ENCODE data around the gene PLCB1.
A peak's percentile ranks its signal among the peaks of the same experiment; 100 is the strongest.

PLCB1 gene

DNA sequence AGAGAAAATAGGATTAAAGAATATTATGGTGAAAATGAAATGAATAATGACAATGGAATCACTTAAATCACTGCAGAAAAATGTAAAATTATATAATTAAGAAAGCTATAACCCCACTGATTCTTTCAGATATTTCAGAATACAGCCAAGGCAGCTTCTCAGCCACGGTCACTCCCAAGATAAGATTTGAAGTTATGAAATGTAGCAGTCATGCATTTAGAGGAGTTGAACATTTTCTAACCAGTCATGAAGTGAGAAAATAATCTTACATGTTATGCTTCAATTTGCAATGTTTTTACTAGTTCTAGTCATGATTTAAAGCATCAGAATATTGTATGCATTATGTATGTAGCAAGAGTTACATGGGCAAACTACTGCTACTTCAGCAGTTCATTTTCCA, 13.3 kb upstream of the PLCB1 start:
- H3K4me3 ChIP-seq (ENCODE audit: low read depth, low read length), result no peak overlapping the region
- no peak for DNase-seq (ENCODE audit: low read depth)
- TF ChIP-seq, protein P1, sequence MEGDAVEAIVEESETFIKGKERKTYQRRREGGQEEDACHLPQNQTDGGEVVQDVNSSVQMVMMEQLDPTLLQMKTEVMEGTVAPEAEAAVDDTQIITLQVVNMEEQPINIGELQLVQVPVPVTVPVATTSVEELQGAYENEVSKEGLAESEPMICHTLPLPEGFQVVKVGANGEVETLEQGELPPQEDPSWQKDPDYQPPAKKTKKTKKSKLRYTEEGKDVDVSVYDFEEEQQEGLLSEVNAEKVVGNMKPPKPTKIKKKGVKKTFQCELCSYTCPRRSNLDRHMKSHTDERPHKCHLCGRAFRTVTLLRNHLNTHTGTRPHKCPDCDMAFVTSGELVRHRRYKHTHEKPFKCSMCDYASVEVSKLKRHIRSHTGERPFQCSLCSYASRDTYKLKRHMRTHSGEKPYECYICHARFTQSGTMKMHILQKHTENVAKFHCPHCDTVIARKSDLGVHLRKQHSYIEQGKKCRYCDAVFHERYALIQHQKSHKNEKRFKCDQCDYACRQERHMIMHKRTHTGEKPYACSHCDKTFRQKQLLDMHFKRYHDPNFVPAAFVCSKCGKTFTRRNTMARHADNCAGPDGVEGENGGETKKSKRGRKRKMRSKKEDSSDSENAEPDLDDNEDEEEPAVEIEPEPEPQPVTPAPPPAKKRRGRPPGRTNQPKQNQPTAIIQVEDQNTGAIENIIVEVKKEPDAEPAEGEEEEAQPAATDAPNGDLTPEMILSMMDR (IDR thresholded peaks at IDR 0.05; ENCODE audit: low read depth, low read length, missing control alignments), result no peak

DNA sequence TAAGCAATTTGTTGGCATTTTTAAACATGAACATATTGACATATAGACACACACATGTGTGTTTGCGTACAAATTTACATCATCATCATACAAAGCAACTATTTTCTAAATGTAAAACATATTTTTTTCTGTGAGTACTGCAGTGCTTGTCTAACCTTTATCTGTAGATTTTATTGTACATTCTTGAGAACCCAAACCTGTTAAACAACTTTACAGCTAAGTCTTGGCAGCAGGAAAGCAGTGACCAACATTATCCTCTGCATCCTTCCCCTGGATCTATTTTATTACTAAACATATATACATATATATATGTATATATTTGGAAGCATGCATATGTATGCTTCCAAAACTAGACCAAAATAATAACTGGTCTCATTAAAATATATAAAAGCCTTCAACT, 10.4 kb upstream of the PLCB1 start:
- no peak for DNase-seq (ENCODE audit: low read depth)
- H3K4me3 ChIP-seq (ENCODE audit: low read depth, low read length), result no peak overlapping the region
- TF ChIP-seq, protein P1 (IDR thresholded peaks at IDR 0.05; ENCODE audit: low read depth, low read length, missing control alignments), result no peak

DNA sequence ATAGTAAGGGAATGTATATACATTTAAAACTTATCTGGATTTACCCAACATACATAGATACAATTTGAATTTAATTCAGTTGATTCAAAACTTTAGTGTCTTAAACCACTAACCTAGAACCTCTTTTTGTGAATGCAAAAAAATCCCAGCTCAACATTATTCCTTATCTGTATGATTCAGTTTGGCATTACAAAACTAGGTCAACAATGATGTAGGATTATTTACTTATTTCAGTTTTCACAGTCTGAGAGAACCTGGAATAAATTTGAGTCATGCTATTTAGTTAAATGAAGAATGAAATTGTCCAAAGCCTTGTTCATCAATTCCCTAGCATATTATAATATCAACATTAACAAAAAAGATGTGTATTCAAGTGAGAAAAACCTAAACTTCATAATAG, 7.4 kb upstream of the PLCB1 start:
- H3K4me3 ChIP-seq (ENCODE audit: low read depth, low read length), result no peak overlapping the region
- no peak for DNase-seq (ENCODE audit: low read depth)
- TF ChIP-seq, protein P1 (IDR thresholded peaks at IDR 0.05; ENCODE audit: low read depth, low read length, missing control alignments), result no peak

- DNase-seq (ENCODE audit: low read depth), result no peak
- TF ChIP-seq, protein P1 (IDR thresholded peaks at IDR 0.05; ENCODE audit: low read depth, low read length, missing control alignments), result no peak
- no peak overlapping the region for H3K4me3 ChIP-seq (ENCODE audit: low read depth, low read length)
Measured at GRCh38 chr20:8126181-8126580, 5.9 kb upstream of the PLCB1 start.

- no peak overlapping the region for H3K4me3 ChIP-seq (ENCODE audit: low read depth, low read length)
- no peak for DNase-seq (ENCODE audit: low read depth)
- TF ChIP-seq, protein P1 (IDR thresholded peaks at IDR 0.05; ENCODE audit: low read depth, low read length, missing control alignments), result no peak
Measured at GRCh38 chr20:8126841-8127378, 5.2 kb upstream of the PLCB1 start.

GRCh38 chr20:8127553-8128255, 4.4 kb upstream of the PLCB1 start:
- peak; percentile 18 for DNase-seq (ENCODE audit: low read depth)
- TF ChIP-seq, protein P1 (IDR thresholded peaks at IDR 0.05; ENCODE audit: low read depth, low read length, missing control alignments), result no peak

More at GRCh38 chr20:8127553-8128255, 4.4 kb upstream of the PLCB1 start:
- no peak overlapping the region for H3K4me3 ChIP-seq (ENCODE audit: low read depth, low read length)
